CD4-positive, CD25-positive, alpha-beta regulatory T cell (primary cell): ENCODE measurements around the gene FKBP9. TPM values are rescaled to one million over a fixed set of nuclear protein-coding genes. Genes with fewer than 3 reads are reported as not detected.
"Not testable (repeated sequence)": the region's sequence is repeated elsewhere in the genome, so short reads cannot be mapped to it uniquely, and the experiment has no call there.

Experiments
- ATAC-seq, 2 donors: fragments of 150-1000 bp; cut with Tn5 transposase; one replicate each; pipeline ENCODE4 v1.10.0; 2021; ENCODE audit warnings: low read depth in 2 of 2, moderate number of reproducible peaks in 2 of 2, moderate library complexity in 1 of 2
- DNase-seq, 3 donors: peaks; one replicate each; pipeline versions ENCODE4 v3.0.0 to v3.0.0-alpha.2; 2012 to 2022; ENCODE audit warnings: mixed read lengths in 1 of 3
- H3K27ac ChIP-seq: one replicate; pipeline ENCODE4 v1.7.0; 2013; ENCODE audit warnings: mild to moderate bottlenecking, low read length; ENCODE audit not compliant: insufficient read depth, poor library complexity, severe bottlenecking
- H3K27me3 ChIP-seq: one replicate; pipeline ENCODE4 v1.7.0; 2013; ENCODE audit warnings: low read length; ENCODE audit not compliant: control insufficient read depth, insufficient read depth
- H3K36me3 ChIP-seq: one replicate; pipeline ENCODE4 v1.7.0; 2013; ENCODE audit warnings: mild to moderate bottlenecking, low read length, moderate library complexity; ENCODE audit not compliant: control insufficient read depth, insufficient read depth
- H3K4me1 ChIP-seq: 2 replicates; pipeline ENCODE4 v1.7.0; 2013; ENCODE audit warnings: mild to moderate bottlenecking, low read length; ENCODE audit not compliant: insufficient read depth, control insufficient read depth, poor library complexity, severe bottlenecking
- H3K4me3 ChIP-seq: one replicate; pipeline ENCODE4 v1.7.0; 2013; ENCODE audit warnings: low read depth, mild to moderate bottlenecking, low read length, moderate library complexity
- H3K9me3 ChIP-seq, 2 experiments: 1 replicate in 1 of 2; 2 replicates in 1 of 2; pipeline ENCODE4 v1.7.0; 2013; ENCODE audit warnings: low read length in 2 of 2, mild to moderate bottlenecking in 1 of 2, moderate library complexity in 1 of 2; ENCODE audit not compliant: control insufficient read depth in 2 of 2
- H3K27ac Mint-ChIP-seq, 3 donors: one replicate each; pipeline ENCODE4 v1.8.0; 2020 to 2022; ENCODE audit warnings: mild to moderate bottlenecking in 3 of 3, mixed read lengths in 3 of 3, moderate library complexity in 2 of 3
- H3K27me3 Mint-ChIP-seq: one replicate; pipeline ENCODE4 v1.8.0; 2022; ENCODE audit warnings: mild to moderate bottlenecking, mixed read lengths
- H3K36me3 Mint-ChIP-seq: one replicate; pipeline ENCODE4 v1.8.0; 2020; ENCODE audit warnings: mixed read lengths
- H3K4me1 Mint-ChIP-seq, 4 donors: one replicate each; pipeline ENCODE4 v1.8.0; 2020 to 2022; ENCODE audit warnings: mixed read lengths in 4 of 4, mild to moderate bottlenecking in 1 of 4
- H3K4me3 Mint-ChIP-seq, 4 donors: one replicate each; pipeline ENCODE4 v1.8.0; 2020 to 2022; ENCODE audit warnings: mild to moderate bottlenecking in 4 of 4, mixed read lengths in 4 of 4, moderate library complexity in 3 of 4
- H3K9me3 Mint-ChIP-seq, 7 donors: one replicate each; pipeline ENCODE4 v1.8.0; 2020 to 2022; ENCODE audit warnings: mixed read lengths in 7 of 7, mild to moderate bottlenecking in 3 of 7, moderate library complexity in 2 of 7
- polyA plus RNA-seq, 4 donors: library from polyadenylated mRNA; unstranded; fragments of 300-500 nt; fragmentation: Illumina TruSeq; gene quantifications; one replicate each; pipeline ENCODE4 v1.2.3, GENCODE V29; 2021
- total RNA-seq: library from RNA; stranded (reverse); gene quantifications from one replicate; pipeline ENCODE4 v1.2.3, GENCODE V29; 2022

The FKBP9 gene
- total and polyA plus RNA-seq, 5 donors from 2014 or later = 0.07 to 0.37 TPM; not detected in 3

DNA sequence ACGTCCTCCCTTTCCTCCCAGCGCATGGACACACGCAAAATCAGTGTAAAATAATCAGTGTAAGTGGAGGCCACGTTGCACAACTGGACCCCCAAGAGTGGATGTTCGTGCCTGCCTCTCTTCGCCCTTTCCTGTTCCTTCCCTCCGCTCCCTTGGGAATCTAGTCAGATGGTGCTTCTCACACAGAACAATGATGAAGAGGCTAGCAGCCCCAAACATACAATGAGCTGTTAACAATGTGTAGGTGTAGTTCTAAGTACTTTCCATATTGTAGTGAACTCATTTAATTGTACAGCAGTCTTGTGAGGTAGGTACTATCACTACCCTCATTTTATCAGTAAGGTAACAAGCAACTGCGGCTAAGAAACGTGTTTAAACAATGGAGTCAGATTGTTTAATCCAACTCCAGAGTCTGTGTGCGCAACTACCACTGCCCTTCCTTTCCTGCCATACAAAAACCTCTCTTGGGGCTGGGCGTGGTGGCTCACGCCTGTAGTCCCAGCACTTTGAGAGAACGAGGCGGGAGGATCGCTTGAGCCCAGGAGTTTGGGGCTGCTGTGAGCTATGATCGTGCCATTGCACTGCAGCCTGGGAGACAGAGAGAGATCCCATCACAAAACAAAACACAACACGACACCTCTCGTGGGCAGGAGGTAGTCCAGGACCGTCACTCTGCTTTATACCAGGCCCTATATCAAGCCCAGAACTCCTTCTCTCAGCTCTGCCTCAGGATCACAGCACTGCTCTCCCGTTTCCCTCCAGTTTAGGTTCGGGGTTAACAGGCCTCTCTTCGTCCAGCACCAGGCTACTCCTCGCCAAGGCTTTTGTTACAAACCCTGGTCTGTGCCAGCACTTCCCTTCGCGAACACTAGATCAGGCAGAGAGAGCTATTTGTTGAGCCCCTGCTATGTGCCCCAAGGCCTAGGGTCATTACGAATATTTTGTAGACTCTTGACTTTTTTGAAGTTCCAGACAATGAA is 1.1 kb downstream of the FKBP9 start:
- H3K36me3 Mint-ChIP-seq = peaks cover 4% of the 10 kb centered on the region
- no peaks in the 10 kb centered on the region for H3K36me3 ChIP-seq
- DNase-seq = no peak
- H3K27me3 Mint-ChIP-seq = peaks cover 42% of the 10 kb centered on the region
- H3K27me3 ChIP-seq = peaks cover 14% of the 10 kb centered on the region
- H3K4me1 ChIP-seq = peaks cover 8% of the 10 kb centered on the region
- ATAC-seq = no peak
- H3K27ac Mint-ChIP-seq = peak overlapping the region in 1 of 3 donors; percentile 17
- peaks cover 0 to 3% (median 0%) of the 10 kb centered on the region in 7 donors for H3K9me3 Mint-ChIP-seq
- H3K9me3 ChIP-seq = no peaks in the 10 kb centered on the region
- H3K27ac ChIP-seq = no peak overlapping the region
- H3K4me1 Mint-ChIP-seq = peaks cover 0 to 5% (median 2%) of the 10 kb centered on the region in 4 donors
- H3K4me3 ChIP-seq = no peak overlapping the region
- H3K4me3 Mint-ChIP-seq = peak overlapping the region in 3 of 4 donors; percentile 24 to 78 (median 77)

DNA sequence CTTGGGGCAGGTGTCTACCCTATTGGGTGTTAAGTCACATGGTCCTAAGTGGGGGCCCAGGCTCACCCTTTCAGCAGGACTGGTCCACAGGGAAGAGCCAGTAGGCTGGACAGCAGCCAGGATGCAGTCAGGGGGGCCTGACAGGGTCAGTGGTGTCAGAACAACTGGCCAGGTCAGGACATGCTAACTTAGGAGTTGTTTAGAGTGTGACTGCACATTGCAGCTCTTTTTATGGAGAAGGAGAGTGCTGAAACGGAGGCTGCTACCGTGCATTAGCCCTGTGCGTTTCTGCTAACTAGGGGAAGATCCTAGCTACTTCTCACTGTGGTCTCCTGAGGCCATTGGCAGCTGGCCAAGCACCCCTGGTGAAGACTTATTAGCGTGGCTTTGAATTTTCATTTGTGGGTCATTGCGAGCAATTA is 6.7 kb downstream of the FKBP9 start:
- not testable (repeated sequence) for H3K4me3 ChIP-seq, H3K36me3 Mint-ChIP-seq, ATAC-seq, H3K36me3 ChIP-seq, H3K4me3 Mint-ChIP-seq, DNase-seq, H3K4me1 Mint-ChIP-seq, H3K9me3 ChIP-seq, H3K9me3 Mint-ChIP-seq, H3K27ac ChIP-seq, H3K4me1 ChIP-seq, H3K27me3 ChIP-seq
- Mint-ChIP-seq H3K27ac (peak overlapping the region in 1 of 3 donors; percentile 69), H3K27me3 (peaks cover 18% of the 10 kb centered on the region)

DNA sequence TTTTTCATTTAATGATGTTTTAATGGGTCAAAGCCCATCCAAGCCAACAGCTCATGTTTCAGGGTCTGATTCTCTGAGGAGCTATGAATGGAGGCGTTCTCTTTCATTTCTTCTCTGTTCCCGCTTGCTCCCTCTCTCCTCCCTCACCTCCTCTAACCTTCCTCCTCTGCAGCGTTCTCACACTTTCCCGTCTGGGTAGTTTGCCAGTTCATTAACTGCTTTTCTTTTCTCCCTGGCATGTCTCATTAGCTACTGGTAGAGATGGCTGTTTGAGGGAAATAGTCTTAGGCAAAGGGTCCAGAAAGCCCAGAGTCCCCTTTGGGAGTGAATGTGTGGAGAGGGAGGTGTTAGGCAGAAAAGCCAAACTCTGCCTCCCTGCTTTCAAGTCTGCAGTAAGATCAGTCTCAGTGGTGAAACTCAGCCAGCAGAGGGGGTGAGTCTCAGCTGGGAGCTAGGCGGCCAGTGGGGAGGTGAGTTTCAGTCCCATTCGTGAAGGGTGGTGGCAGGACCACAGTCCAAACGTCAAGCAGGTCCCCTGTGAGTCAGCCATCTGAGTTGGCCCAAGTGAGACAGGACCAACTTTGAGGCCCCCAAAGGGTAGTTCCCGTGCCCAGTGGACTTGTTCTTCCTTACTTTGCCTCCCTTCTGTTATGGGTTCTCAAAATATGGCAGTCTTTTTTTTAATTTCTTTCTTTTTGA is 7.4 kb downstream of the FKBP9 start:
- ATAC-seq (peak; percentile 65 to 77), DNase-seq (peak in 1 of 3 donors; percentile 14)
- not testable (repeated sequence) for H3K27me3 ChIP-seq, H3K9me3 ChIP-seq, H3K9me3 Mint-ChIP-seq, H3K27ac ChIP-seq, H3K4me3 ChIP-seq, H3K36me3 Mint-ChIP-seq, H3K4me1 ChIP-seq, H3K4me1 Mint-ChIP-seq, H3K4me3 Mint-ChIP-seq, H3K36me3 ChIP-seq
- Mint-ChIP-seq H3K27me3 (peaks cover 12% of the 10 kb centered on the region), H3K27ac (peak overlapping the region in 1 of 3 donors; percentile 53)

DNA sequence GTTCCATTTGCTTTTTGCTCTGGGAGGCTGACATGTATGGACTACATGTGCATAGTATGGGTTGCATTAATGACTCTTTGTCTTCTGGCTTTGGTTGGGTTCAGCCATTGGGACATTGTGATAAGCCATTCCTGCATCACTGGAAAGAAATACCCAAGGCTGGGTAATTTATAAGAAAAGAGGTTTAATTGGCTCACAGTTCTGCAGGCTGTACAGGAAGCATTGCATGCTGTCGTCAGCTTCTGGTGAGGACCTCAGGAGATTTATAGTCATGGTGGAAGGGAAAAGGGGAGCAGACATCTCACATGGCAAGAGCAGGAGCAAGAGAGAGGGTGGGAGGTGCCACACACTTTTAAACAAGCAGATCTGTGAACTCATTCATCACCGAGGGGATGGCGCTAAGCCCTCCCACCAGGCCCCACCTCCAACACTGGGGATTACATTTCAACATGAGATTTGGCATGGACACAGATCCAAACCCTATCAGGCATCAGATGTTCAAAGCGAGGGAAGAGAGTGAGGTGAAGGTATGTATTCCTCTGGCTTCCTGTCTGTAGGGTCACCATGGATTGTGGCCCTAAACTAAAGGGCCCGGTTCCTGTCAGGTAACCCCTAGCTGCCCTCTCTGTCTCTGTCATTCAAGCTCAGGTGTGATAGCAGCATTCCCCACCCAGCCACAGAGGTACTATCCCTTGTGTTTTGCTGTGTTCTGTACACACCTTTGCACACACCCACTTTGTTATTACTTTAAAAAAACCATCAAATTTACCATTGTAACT is 9.4 kb downstream of the FKBP9 start:
- H3K27ac Mint-ChIP-seq, H3K27me3 ChIP-seq, H3K4me3 ChIP-seq, H3K4me1 Mint-ChIP-seq, H3K9me3 Mint-ChIP-seq, ATAC-seq, H3K36me3 Mint-ChIP-seq, H3K4me1 ChIP-seq, H3K36me3 ChIP-seq, H3K9me3 ChIP-seq, H3K4me3 Mint-ChIP-seq, H3K27me3 Mint-ChIP-seq, H3K27ac ChIP-seq, DNase-seq: not testable (repeated sequence)

DNA sequence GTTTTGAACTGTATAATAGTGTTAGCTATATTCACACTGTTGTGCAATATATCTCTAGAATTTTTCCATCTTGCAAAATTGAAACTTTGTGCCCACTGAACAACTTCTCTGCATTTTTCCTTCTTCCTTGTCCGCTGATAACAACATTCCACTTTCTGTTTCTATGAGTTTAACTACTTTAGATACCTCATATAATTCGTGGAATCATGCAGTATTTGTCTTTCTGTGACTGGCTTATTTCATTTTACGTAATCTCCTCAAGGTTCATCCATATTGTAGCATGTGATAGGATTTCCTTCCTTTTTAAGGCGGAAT is 10.0 kb downstream of the FKBP9 start:
- H3K27ac ChIP-seq, H3K4me3 ChIP-seq, H3K27ac Mint-ChIP-seq, H3K36me3 ChIP-seq, H3K4me1 ChIP-seq, H3K9me3 ChIP-seq, H3K4me3 Mint-ChIP-seq, H3K27me3 Mint-ChIP-seq, ATAC-seq, H3K9me3 Mint-ChIP-seq, H3K27me3 ChIP-seq, H3K36me3 Mint-ChIP-seq, DNase-seq, H3K4me1 Mint-ChIP-seq: not testable (repeated sequence)

DNA sequence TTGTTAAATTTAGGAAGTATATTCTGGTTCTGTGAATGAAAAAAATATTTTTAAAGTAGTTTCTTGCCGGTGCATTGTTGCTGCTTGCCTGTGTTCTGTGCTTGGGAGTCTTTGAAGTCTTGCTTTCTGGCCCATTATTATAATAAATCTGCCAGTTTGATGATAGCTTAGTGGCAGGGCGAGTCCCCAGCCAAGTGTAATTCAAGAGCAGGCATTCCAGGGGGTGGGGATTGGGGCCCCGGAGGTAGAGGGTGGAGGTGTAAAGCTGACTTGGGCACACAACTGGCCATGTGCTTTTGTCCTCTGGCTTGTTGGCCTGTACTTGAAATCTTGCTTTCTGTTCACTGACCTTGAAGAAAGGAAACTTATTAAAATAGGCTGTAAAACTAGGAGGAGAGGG is 14.7 kb downstream of the FKBP9 start:
- not testable (repeated sequence) for H3K4me1 Mint-ChIP-seq, H3K4me1 ChIP-seq, H3K4me3 ChIP-seq, H3K27me3 Mint-ChIP-seq, ATAC-seq, H3K36me3 Mint-ChIP-seq, DNase-seq, H3K27ac Mint-ChIP-seq, H3K9me3 Mint-ChIP-seq, H3K4me3 Mint-ChIP-seq, H3K36me3 ChIP-seq, H3K27me3 ChIP-seq, H3K27ac ChIP-seq, H3K9me3 ChIP-seq

DNA sequence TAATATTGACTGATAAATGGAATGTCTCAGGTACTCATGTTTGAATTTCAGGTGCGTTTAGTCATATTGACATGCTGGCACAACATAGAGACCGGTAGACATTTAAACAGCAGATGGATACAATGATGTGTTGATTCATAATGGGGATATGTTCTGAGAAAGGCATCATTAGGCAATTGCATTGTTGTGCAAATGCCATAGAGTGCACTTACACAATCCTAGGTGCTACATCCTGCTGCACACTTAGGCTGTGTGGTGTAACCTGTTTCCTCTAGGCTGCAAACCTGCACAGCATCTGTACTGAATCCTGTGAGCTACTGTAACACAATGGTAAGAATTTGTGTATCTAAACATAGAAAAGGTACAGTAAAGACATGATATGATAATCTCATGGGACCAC is 19.9 kb downstream of the FKBP9 start:
- not testable (repeated sequence) for H3K36me3 Mint-ChIP-seq, H3K27me3 Mint-ChIP-seq, H3K27ac ChIP-seq, H3K9me3 Mint-ChIP-seq, H3K4me1 ChIP-seq, ATAC-seq, H3K27ac Mint-ChIP-seq, H3K4me3 ChIP-seq, H3K4me1 Mint-ChIP-seq, H3K9me3 ChIP-seq, DNase-seq, H3K4me3 Mint-ChIP-seq, H3K27me3 ChIP-seq, H3K36me3 ChIP-seq
